ENCODE data around the gene ENTHD1. TPM values are rescaled to one million over a fixed set of nuclear protein-coding genes. Genes with fewer than 3 reads are reported as not detected.
"Not testable (repeated sequence)": the region's sequence is repeated elsewhere in the genome, so short reads cannot be mapped to it uniquely, and the experiment has no call there.

The ENTHD1 gene
- total RNA-seq, 1 donor from 2014 or later, result 0.08 TPM

DNA sequence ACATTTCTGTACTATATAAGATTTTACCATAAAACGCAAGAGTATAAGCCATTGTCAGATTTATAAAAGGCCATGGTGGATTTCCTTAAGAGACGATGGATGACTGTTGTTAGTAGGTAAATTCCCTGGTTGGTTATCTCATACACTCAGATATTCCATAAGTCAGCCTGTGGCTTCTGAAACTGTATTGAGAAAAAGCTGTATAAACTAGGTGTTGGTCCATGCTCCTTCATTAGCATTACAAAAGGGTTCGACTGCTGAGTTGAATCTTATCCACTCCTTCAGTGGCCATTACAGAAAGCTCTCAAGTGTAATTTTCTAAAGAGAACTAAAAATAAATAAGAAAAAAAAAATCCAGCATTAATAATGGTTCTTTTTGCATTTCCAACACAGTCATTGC, 12.6 kb upstream of the ENTHD1 start:
- intact Hi-C loops (cut with micrococcal nuclease), result loop anchor here (1.0 to 10.0 kb wide), 5 partner anchors 14 to 729 kb away; partner anchors contain the start of genes MRTFA and RPS19BP1
- no peak for DNase-seq (ENCODE audit: low spot score)
- Mint-ChIP-seq H3K27ac (peak overlapping the region; percentile 96), H3K27me3 (ENCODE audit: insufficient read depth) (no peaks in the 10 kb centered on the region), H3K9me3 (no peaks in the 10 kb centered on the region), H3K4me1 (ENCODE audit: low read depth) (peaks cover 80% of the 10 kb centered on the region), H3K36me3 (ENCODE audit: low read depth) (peaks cover 13% of the 10 kb centered on the region), H3K4me3 (peak overlapping the region; percentile 92)

DNA sequence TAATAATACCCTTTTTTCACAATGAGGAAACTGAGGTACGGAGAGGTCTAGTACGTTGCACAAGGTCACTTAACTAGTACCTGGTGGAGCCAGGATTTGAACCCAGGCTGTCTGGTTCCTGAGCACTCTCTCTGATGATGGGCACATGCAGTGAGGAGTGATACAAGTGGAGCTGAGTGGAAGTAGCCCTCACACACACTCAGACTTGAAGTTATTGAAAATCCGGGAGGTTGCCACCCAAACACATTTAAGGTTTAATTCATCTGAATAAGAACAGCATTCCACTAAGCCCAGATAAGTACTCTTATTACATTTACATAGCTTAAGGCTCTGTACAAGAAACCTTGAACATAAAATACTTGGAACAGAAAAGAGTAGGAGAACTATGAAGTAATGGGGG, 12.1 kb upstream of the ENTHD1 start:
- DNase-seq (ENCODE audit: low spot score), result no peak
- Mint-ChIP-seq H3K4me1 (ENCODE audit: low read depth) (peaks cover 80% of the 10 kb centered on the region), H3K9me3 (no peaks in the 10 kb centered on the region), H3K27me3 (ENCODE audit: insufficient read depth) (no peaks in the 10 kb centered on the region), H3K36me3 (ENCODE audit: low read depth) (peaks cover 13% of the 10 kb centered on the region), H3K4me3 (peak overlapping the region; percentile 92), H3K27ac (peak overlapping the region; percentile 96)
- intact Hi-C loops (cut with micrococcal nuclease), result loop anchor here (1.0 to 10.0 kb wide), 5 partner anchors 15 to 729 kb away; partner anchors contain the start of genes MRTFA and RPS19BP1

DNA sequence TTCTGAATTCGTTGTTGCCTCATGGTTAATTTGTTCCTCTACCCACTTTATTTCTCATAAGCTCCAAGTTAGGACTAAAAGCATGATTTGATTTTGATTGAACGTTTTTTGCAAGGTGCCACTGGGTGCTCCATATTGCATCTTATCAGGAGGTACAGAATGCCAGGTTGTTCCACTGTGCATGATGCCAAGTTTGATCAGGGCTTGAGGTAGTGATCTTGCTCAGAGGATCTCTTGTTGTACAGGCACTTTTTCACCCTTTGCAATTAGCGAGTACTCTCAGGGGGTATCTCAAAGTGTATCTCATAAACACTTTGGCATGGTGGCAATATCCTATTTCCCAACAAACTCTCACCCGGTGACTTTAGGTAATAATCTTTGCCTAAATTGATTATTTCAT, 11.3 kb upstream of the ENTHD1 start:
- Mint-ChIP-seq H3K27ac (peak overlapping the region; percentile 96), H3K9me3 (no peaks in the 10 kb centered on the region), H3K36me3 (ENCODE audit: low read depth) (peaks cover 12% of the 10 kb centered on the region), H3K4me3 (peak overlapping the region; percentile 92), H3K4me1 (ENCODE audit: low read depth) (peaks cover 80% of the 10 kb centered on the region), H3K27me3 (ENCODE audit: insufficient read depth) (no peaks in the 10 kb centered on the region)
- intact Hi-C loops (cut with micrococcal nuclease), result loop anchor here (5.0 to 10.0 kb wide), 2 partner anchors 373 to 730 kb away; partner anchors contain the start of genes MRTFA and RPS19BP1
- no peak for DNase-seq (ENCODE audit: low spot score)

DNA sequence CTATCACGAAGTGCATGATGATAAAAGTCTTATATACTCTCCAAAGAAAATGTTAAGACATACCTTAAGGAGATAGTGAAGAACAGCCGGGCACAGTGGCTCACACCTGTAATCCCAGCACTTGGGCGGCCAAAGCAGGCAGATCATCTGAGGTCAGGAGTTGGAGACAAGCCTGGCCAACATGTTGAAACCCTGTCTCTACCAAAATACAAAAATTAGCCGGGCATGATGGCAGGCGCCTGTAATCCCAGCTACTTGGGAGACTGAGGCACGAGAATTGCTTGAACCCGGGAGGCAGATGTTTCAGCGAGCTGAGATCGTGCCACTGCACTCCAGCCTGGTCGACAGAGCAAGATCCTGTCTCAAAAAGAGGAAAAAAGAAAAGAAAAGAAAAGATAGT, 10.5 kb upstream of the ENTHD1 start:
- H3K36me3 Mint-ChIP-seq (ENCODE audit: low read depth); H3K9me3 Mint-ChIP-seq; DNase-seq (ENCODE audit: low spot score); H3K27me3 Mint-ChIP-seq (ENCODE audit: insufficient read depth): not testable (repeated sequence)
- peak overlapping the region; percentile 96 for H3K27ac Mint-ChIP-seq
- intact Hi-C loops (cut with micrococcal nuclease), result loop anchor here (10.0 kb wide), 1 partner anchor 731 kb away; the partner anchor contains the start of gene MRTFA
- peak overlapping the region; percentile 92 for H3K4me3 Mint-ChIP-seq
- peaks cover 75% of the 10 kb centered on the region for H3K4me1 Mint-ChIP-seq (ENCODE audit: low read depth)

DNA sequence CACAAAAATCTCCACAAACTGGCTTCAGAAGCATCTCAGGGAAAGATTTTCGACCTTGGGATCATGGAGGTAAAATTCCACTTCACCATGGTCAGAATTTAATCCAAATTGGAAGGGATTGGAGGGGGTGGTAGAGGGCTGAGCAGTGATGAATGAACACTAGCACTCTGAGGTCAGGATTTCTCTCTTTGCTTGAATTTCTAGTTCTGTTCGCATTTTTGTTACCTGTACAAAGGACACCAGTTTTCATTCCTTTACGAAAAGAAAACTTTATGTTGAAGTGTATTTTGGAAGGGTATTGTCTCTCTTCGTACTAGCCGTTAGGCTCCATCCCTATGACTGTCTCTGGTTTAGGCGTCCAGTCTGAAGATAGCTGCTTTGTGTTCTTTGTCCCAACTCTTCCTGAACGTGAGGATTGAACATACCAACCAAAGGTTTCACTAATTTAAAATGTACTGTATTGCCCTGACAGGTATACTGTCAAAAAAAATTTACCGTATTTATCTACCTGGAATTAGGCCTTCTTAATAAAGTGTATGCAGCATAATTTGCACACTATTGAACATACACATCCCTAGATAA, 8.1 kb upstream of the ENTHD1 start:
- no peak for DNase-seq (ENCODE audit: low spot score)
- peaks cover 57% of the 10 kb centered on the region for H3K4me1 Mint-ChIP-seq (ENCODE audit: low read depth)
- H3K27ac Mint-ChIP-seq, result peak overlapping the region; percentile 95
- intact Hi-C loops (cut with micrococcal nuclease), result loop anchor here (1.0 to 10.0 kb wide), 4 partner anchors 9 to 733 kb away; partner anchors contain the start of gene MRTFA
- peaks cover 5% of the 10 kb centered on the region for H3K36me3 Mint-ChIP-seq (ENCODE audit: low read depth)
- H3K27me3 Mint-ChIP-seq (ENCODE audit: insufficient read depth), result no peaks in the 10 kb centered on the region
- no peaks in the 10 kb centered on the region for H3K9me3 Mint-ChIP-seq
- H3K4me3 Mint-ChIP-seq, result peak overlapping the region; percentile 93

DNA sequence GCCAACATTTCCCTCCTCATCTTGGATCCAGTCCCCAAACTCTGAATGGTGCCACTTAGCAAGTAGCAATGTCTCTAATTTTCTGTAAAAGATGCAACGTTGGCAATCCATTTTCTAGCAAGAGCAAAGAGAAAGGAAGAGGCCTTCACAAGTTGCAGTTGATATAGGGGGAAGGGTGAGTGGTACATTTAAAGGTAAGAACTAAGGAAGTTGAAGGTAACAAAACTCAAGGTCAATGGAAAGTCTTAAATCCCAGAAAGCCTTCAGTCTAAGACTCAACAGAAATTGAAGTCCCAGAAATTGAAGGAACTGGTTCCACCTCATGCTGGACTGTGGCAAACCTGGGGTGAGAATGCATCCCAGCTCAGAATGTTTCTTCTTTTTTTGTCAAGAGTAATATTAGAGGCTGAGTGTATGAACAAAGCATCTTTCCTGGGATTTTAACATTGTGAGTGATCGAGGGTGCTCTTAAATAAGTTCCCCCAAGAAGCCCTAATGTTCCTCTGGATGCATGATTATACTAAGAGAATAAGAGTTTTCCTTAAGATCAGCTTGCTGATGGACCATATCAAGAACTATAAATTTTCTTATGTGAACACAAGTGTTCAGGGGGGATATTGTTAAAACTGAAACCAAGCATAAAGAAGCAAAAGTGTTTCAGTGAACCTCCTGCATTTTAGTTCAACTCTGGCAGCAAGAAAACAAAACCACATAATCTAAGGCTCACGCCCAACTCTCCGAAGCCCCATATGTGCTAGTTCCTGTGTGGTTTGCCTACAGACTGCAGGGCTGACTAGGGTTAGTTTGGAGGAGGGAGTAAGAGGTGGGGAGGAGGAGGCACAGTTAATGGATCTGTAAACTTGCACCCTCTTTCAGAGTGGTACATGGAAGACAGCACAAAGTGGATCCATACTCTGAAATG, 7.0 kb upstream of the ENTHD1 start, which contains the start of gene GRAP2:
Gene GRAP2 (plus strand): TSS at position 779 of the 922 bp plus-strand sequence. CDS start 46,023 bp downstream, outside the sequence.
- Mint-ChIP-seq H3K4me1 (ENCODE audit: low read depth) (peaks cover 47% of the 10 kb centered on the region), H3K9me3 (no peaks in the 10 kb centered on the region), H3K4me3 (peak within 1 kb of the TSS; percentile 93), H3K27me3 (ENCODE audit: insufficient read depth) (no peaks in the 10 kb centered on the region), H3K27ac (peak within 1 kb of the TSS; percentile 95), H3K36me3 (ENCODE audit: low read depth) (peaks cover 5% of the 10 kb centered on the region)
- peak; percentile 77 for DNase-seq (ENCODE audit: low spot score)
- intact Hi-C loops (cut with micrococcal nuclease), result loop anchor here (1.0 to 10.0 kb wide), 4 partner anchors 10 to 734 kb away; partner anchors contain the start of gene MRTFA

- no peak for DNase-seq (ENCODE audit: low spot score)
- Mint-ChIP-seq H3K36me3 (ENCODE audit: low read depth) (peaks cover 3% of the 10 kb centered on the region), H3K4me3 (no peak overlapping the region), H3K27me3 (ENCODE audit: insufficient read depth) (no peaks in the 10 kb centered on the region), H3K4me1 (ENCODE audit: low read depth) (peaks cover 31% of the 10 kb centered on the region), H3K9me3 (no peaks in the 10 kb centered on the region), H3K27ac (no peak overlapping the region)
- intact Hi-C loops (cut with micrococcal nuclease), result no loop called here
Measured at GRCh38 chr22:39898997-39899396, 5.4 kb upstream of the ENTHD1 start.

DNA sequence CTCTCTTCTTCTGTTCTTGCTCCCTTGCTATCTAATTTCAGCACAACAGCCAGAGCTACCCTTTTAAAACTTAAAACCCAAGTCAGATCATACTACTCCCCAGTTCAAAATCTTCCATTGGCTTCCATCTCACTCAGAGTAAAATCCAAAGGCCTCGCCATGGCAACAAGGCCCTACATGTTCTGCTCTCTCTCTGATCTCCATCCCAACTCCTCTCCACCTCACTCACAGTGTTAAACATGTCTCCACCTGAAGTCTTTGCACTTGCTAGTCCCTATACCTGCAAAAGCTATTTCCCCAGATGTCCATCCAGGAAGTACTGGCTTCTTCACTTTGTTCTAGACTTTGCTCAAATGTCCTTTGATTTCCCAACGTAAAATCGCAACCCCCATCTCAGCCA, 4.3 kb upstream of the ENTHD1 start:
- Mint-ChIP-seq H3K27ac (no peak overlapping the region), H3K9me3 (no peaks in the 10 kb centered on the region), H3K4me3 (no peak overlapping the region), H3K36me3 (ENCODE audit: low read depth) (peaks cover 3% of the 10 kb centered on the region), H3K27me3 (ENCODE audit: insufficient read depth) (no peaks in the 10 kb centered on the region), H3K4me1 (ENCODE audit: low read depth) (peaks cover 30% of the 10 kb centered on the region)
- intact Hi-C loops (cut with micrococcal nuclease), result loop anchor here (2.0 kb wide), 1 partner anchor 17 kb away; no protein-coding TSS in a partner anchor
- DNase-seq (ENCODE audit: low spot score), result no peak

DNA sequence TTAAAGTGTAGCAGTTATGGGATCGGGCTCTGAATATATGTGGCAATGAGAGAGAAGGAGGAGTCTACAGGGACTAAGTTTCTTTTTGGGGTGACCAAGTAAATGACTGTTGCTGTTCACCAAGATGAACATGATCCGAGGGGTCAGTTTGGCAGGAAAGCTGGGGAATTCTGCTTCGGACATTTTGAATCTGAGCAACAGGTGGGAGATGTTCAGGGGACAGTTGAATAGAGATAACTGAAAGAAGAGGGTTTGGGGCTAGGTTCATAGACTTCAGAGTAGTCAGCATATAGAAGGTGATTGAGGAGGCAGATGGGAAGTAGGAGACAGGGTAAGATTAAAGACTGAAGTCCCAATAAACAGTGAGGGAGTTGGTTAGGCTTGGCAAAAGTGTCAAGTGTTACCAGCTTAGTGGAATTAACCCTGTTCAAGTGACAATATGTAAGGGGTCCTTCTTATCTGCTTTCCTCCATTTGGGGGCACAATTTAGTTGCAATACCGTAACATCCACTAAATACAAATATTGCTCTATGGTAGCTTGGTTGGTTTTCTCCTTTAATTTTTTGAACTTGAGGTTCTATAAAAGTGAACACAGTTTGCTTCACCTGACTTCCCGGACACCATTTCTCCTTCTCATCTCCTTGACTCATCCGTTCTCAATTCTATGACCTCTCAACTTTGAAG, 2.9 kb upstream of the ENTHD1 start:
- no peak overlapping the region for H3K4me3 Mint-ChIP-seq
- intact Hi-C loops (cut with micrococcal nuclease), result loop anchor here (2.0 kb wide), 1 partner anchor 16 kb away; no protein-coding TSS in a partner anchor
- peaks cover 2% of the 10 kb centered on the region for H3K36me3 Mint-ChIP-seq (ENCODE audit: low read depth)
- H3K27ac Mint-ChIP-seq, result no peak overlapping the region
- no peaks in the 10 kb centered on the region for H3K27me3 Mint-ChIP-seq (ENCODE audit: insufficient read depth)
- peaks cover 35% of the 10 kb centered on the region for H3K4me1 Mint-ChIP-seq (ENCODE audit: low read depth)
- DNase-seq (ENCODE audit: low spot score), result no peak
- no peaks in the 10 kb centered on the region for H3K9me3 Mint-ChIP-seq

DNA sequence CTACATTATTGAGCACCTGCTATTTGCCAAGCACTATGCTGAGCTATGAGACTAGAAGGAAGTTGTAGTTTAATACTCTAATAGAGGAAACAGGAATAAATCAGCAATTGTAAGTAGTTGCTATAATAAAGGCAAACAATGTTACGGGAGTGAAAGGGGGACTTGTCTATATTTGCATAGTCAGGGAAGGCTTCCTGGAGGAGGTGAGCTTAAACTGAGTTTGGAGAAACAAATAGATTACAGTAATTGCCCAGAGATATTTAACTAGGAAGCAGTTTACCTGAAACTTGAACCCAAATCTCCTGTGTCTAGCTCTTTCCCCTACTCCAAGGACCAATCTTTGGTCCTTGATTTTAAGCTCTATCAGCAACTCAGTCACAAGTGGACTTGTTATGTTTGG, 2.1 kb upstream of the ENTHD1 start:
- Mint-ChIP-seq H3K4me1 (ENCODE audit: low read depth) (peaks cover 27% of the 10 kb centered on the region), H3K9me3 (no peaks in the 10 kb centered on the region), H3K27ac (no peak overlapping the region), H3K36me3 (ENCODE audit: low read depth) (peaks cover 2% of the 10 kb centered on the region), H3K4me3 (no peak overlapping the region), H3K27me3 (ENCODE audit: insufficient read depth) (no peaks in the 10 kb centered on the region)
- no peak for DNase-seq (ENCODE audit: low spot score)
- intact Hi-C loops (cut with micrococcal nuclease), result loop anchor here (2.0 kb wide), 1 partner anchor 15 kb away; no protein-coding TSS in a partner anchor

- Mint-ChIP-seq H3K36me3 (ENCODE audit: low read depth) (no peaks in the 10 kb centered on the region), H3K27me3 (ENCODE audit: insufficient read depth) (no peaks in the 10 kb centered on the region), H3K9me3 (no peaks in the 10 kb centered on the region), H3K27ac (no peak overlapping the region), H3K4me3 (no peak overlapping the region), H3K4me1 (ENCODE audit: low read depth) (peaks cover 19% of the 10 kb centered on the region)
- intact Hi-C loops (cut with micrococcal nuclease), result no loop called here
- no peak for DNase-seq (ENCODE audit: low spot score)
Measured at GRCh38 chr22:39894554-39895092, 1.1 kb upstream of the ENTHD1 start.

DNA sequence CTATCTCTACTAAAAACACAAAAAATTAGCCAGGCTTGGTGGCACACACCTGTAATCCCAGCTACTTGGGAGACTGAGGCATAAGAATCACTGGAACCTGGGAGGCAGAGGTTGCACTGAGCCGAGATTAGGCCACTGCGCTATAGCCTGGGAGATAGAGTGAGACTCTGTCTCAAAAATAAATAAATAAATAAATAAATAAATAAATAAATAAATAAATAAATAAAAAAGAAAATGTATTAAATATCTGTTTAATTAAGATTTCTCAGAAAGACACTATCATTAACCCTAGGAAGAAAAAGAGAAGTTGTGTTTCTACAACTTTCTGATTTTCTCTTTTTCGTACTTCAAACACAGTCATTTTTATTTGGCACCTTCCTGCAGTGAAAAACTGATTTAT, 3.6 kb downstream of the ENTHD1 start:
- H3K36me3 Mint-ChIP-seq (ENCODE audit: low read depth); DNase-seq (ENCODE audit: low spot score); H3K27ac Mint-ChIP-seq; H3K27me3 Mint-ChIP-seq (ENCODE audit: insufficient read depth); H3K9me3 Mint-ChIP-seq; intact Hi-C loops (cut with micrococcal nuclease); H3K4me3 Mint-ChIP-seq: not testable (repeated sequence)
- peaks cover 12% of the 10 kb centered on the region for H3K4me1 Mint-ChIP-seq (ENCODE audit: low read depth)
